Measurements from ENCODE around the gene ZNG1C.
"Not testable (repeated sequence)": the region's sequence is repeated elsewhere in the genome, so short reads cannot be mapped to it uniquely, and the experiment has no call there.

ZNG1C gene

DNA sequence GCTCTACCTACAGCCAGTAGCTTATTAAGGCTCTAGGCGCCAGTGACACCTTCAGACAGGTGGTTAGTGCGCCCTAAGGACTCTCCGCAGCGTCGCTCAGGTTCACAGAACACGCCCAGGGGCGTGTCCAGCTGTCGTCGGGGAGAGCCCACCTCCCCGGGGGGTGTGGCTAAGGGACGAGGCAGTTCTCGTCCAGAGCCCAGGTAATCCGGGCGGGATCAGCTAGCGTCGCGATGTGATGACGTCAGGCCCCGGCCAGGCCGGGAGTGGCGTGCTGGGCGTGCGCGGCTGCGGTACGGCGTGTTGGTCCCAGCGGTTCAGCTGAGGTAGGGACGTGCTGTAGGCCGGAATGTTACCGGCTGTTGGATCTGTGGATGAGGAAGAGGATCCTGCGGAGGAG is at the start of gene ZNG1C:
Gene ZNG1C, plus strand, starts transcription at position 301 of the 400 bp plus-strand sequence. Its CDS starts 49 bp downstream, at position 350.
- DNase-seq = not testable (repeated sequence)

DNA sequence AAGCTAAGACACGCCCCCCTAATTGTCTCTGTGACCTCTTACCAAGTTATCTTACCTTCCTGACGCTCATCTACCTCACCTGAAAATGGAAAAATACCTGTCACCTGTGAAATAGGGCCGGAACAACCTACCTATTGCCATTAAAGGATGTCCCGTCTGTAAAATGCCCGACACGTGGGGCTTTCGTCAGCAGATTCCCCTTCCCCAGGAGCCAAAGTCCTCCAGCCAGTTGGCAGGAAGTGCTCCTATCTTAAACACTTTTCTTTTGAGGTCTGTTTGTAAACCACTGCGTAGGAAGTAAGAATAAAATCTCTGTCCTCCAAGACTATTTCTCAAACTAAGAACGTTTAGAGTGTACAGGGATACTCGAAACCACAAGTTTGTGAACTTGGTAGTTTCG is 654 bp downstream of the ZNG1C start:
- not testable (repeated sequence) for DNase-seq

DNA sequence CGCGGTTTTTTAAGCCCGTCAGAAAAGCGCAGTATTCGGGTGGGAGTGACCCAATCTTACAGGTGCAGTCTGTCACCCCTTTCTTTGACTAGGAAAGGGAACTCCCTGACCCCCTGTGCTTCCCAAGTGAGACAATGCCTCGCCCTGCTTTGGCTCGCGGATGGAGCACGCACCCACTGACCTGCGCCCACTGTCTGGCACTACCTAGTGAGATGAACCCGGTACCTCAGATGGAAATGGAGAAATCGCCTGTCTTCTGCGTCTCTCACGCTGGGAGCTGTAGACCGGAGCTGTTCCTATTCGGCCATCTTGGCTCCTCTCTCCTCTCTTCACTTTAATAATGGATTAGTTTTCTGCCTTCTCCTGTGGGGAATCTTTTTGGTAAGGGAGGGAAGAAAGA is 39.3 kb downstream of the ZNG1C start:
- DNase-seq = not testable (repeated sequence)

- not testable (repeated sequence) for DNase-seq
These were observed 60.8 kb downstream of the ZNG1C start, which contains the start of gene FOXD4L3 for GRCh38 chr9:68302567-68302966. TSS of gene FOXD4L3 (plus strand) at chr9:68302867. CDS start at chr9:68302952, 85 bp downstream.

DNA sequence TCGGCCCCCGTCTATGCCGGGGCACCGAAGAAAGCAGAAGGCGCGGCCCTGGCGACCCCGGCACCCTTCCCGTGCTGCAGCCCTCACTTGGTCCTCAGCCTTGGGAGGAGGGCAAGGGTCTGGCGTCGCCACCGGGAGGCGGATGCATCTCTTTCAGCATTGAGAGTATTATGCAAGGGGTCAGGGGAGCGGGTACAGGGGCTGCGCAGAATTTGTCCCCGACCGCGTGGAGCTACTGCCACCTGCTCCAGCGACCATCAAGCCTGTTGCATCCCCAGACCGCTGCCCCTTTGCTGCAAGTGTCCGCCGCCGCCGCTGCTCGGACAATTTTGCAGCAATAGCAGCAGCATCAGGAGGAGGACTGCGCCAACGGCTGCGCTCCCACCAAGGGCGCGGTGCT is 62.0 kb downstream of the ZNG1C start:
- DNase-seq = not testable (repeated sequence)

GRCh38 chr9:68304212-68304611 is 62.4 kb downstream of the ZNG1C start:
- not testable (repeated sequence) for DNase-seq

DNA sequence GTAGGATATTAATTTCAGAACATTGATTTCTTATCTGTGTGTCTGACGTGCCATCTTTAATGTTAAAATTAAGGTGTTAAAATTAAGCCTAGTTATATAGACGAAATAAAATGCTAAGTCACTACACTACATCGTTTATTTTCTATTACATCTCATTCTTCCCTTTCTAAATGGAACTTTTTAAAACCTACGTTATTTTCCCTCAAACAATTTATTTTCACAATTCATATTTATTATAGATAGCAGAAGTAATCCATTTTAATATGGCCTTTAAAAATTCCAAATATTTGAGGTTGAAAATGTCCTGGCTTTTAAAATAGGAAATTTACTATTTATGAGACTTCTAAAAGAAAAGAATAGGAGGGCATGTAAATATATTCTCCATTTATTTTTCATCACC is 63.0 kb downstream of the ZNG1C start:
- not testable (repeated sequence) for DNase-seq

DNA sequence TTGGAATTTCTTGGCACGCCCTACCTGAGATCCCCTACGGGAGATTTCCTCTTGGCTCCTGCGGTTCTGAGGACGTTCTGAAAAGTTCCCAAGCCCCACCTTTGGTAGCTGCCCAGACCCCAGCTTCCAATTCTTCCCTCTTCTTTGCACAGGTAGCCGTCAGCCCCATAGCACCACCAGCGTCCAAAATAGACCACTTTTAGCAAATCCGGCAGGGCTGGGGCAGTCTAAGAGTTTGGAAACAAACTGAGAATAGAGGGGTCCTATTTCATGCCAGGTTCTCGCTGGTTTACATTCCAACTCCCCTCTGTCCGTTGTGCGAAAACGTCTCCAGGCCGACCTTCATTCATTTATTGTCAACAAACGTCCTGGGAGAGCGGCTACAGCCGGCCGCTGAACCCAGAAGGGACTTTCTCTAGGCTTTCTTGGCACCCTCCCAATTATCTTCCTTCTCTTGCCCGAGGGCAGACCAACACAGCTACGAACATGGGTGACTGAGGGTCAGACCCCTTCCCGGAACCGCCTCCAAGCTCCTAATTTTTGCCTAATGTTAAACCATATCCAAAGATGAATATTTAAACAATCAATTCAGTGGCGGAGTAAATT is 64.0 kb downstream of the ZNG1C start:
- DNase-seq = not testable (repeated sequence)

- DNase-seq = not testable (repeated sequence)
These were observed 64.7 kb downstream of the ZNG1C start for GRCh38 chr9:68306391-68306964.

DNA sequence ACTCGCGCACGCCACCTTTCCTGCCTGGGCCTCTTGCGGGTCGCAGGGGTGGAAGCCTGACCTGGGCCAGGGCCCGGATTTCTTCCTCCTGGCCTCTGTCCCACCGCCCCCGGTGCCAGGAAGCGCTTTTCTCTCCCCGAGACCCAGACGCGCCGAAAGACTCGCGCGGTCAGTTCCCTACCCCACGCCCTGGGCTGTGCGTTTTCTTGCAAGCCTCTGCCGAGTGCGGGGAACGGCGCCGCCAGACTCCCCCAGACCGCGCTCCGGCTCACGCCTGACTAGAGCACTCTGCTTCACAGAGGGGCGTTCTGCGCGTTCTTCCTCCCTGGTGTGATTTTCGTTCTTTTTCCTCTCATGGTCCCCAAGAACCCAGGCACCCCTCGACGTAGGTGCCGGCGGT is 65.3 kb downstream of the ZNG1C start:
- not testable (repeated sequence) for DNase-seq

GRCh38 chr9:68307654-68308053 is 65.9 kb downstream of the ZNG1C start:
- DNase-seq = not testable (repeated sequence)

GRCh38 chr9:68311208-68311607 is 69.4 kb downstream of the ZNG1C start:
- DNase-seq = not testable (repeated sequence)

DNA sequence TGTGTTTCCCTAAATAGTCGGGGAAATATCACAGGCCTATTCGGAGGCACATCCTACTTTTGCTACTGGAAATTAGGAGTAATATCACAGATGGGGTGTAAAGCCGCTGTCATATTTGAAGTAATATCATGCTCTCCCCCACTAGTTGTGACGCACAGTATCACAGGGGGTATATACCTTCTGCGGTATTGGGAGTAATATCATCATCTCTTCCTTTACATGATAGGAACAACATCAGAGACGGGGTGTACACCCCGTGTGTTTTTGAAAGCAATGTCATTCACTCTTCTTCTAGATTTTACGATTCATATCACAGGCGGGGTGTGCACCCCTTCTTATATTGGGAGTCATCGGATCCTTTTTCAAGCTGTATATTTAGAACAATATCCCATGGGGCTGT is 76.4 kb downstream of the ZNG1C start:
- DNase-seq = not testable (repeated sequence)

GRCh38 chr9:68323749-68324148 is 82.0 kb downstream of the ZNG1C start:
- not testable (repeated sequence) for DNase-seq

GRCh38 chr9:68324518-68324917 is 82.7 kb downstream of the ZNG1C start:
- not testable (repeated sequence) for DNase-seq

- not testable (repeated sequence) for DNase-seq
These were observed 87.3 kb downstream of the ZNG1C start for GRCh38 chr9:68329106-68329505.

DNA sequence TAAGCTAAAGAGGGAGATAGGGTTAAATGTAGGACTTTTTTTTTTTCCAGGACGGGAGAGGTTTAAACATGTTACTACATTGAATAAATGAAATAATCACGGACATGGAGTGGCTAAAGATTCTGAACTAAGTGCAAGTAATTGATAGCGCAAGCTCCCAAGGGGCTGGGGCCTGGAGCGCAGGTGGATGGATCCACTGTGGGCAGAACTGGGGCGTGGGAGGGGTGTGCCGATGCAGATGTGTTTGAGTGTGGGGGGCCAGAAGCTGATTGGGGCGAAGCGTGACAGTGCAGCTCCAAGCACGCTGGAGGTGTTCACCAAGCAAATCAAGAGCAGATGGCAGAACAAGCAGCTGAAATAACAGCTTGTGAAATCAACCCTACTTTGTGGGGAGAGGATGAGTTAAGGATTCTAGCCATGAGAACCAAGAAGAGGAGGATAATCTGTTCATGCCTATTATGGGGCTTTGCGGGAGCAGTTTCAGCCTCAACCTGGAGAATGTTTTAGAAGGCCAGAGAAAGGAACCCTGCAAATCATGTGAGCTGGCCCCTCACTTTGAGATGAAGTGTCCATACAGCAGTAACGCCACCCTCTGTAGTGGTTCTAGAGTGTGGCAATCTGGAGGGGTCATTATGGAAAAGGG is 88.9 kb downstream of the ZNG1C start:
- DNase-seq = not testable (repeated sequence)

- not testable (repeated sequence) for DNase-seq
These were observed 90.3 kb downstream of the ZNG1C start for GRCh38 chr9:68332122-68332521.

DNA sequence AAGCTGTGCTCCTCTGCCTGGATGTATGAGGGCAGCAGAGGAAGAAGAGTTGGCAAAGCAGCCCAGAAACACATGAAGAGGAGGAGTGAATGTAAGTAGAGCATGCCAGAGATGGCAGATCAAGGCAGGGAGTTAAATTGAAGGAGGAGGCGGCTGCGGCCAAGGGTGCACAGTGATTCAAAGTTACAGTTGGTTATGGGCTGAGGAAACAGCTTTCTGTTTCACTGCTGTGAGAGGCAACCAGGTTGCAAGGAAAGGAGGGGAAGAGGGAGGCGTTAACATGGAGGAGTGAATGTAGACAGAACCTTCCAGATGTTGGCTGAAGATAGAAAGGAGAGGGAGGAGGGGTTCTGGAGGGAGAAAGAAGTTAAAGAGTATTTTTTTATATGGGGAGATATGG is 94.2 kb downstream of the ZNG1C start:
- DNase-seq = not testable (repeated sequence)

GRCh38 chr9:68336639-68337339 is 95.0 kb downstream of the ZNG1C start:
- not testable (repeated sequence) for DNase-seq

DNA sequence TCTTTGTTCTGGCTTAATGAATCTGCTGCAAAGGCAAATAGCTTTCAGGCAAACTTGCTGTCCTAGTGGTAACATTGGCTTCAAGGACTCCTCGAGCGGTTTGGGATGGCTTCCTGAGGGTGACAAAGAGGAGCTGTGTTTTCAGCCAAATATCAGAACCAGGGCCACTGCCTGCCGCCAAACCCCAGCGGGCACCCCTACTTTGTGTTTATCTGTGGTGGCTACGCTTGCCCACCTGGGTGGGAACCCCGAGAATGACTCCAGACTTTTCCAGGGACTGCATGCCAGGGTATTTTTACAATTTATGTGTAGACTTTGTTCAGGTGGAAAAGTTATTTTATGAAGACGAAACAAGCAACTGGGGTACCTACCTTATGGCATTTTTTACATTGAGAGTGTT is 96.2 kb downstream of the ZNG1C start:
- DNase-seq = not testable (repeated sequence)

- not testable (repeated sequence) for DNase-seq
These were observed 100.7 kb downstream of the ZNG1C start for GRCh38 chr9:68342265-68343025.

- not testable (repeated sequence) for DNase-seq
These were observed 101.5 kb downstream of the ZNG1C start for GRCh38 chr9:68343242-68343641.
